HG02610 (cell line): ENCODE measurements around the gene PBX4.
"Not testable (repeated sequence)": the region's sequence is repeated elsewhere in the genome, so short reads cannot be mapped to it uniquely, and the experiment has no call there.

Experiments used
- ATAC-seq: cut with Tn5 transposase; IDR thresholded peaks from one replicate; pipeline ENCODE4 v1.9.1; 2021; ENCODE audit warnings: mild to moderate bottlenecking, moderate library complexity; ENCODE audit not compliant: unreplicated experiment

PBX4 gene, protein sequence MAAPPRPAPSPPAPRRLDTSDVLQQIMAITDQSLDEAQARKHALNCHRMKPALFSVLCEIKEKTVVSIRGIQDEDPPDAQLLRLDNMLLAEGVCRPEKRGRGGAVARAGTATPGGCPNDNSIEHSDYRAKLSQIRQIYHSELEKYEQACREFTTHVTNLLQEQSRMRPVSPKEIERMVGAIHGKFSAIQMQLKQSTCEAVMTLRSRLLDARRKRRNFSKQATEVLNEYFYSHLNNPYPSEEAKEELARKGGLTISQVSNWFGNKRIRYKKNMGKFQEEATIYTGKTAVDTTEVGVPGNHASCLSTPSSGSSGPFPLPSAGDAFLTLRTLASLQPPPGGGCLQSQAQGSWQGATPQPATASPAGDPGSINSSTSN

GRCh38 chr19:19618219-19619051 lies at the start of gene PBX4:
Gene PBX4 (minus strand): TSS chr19:19618687. CDS start chr19:19618629, 58 bp downstream.
- ATAC-seq, result peak; percentile 93

DNA sequence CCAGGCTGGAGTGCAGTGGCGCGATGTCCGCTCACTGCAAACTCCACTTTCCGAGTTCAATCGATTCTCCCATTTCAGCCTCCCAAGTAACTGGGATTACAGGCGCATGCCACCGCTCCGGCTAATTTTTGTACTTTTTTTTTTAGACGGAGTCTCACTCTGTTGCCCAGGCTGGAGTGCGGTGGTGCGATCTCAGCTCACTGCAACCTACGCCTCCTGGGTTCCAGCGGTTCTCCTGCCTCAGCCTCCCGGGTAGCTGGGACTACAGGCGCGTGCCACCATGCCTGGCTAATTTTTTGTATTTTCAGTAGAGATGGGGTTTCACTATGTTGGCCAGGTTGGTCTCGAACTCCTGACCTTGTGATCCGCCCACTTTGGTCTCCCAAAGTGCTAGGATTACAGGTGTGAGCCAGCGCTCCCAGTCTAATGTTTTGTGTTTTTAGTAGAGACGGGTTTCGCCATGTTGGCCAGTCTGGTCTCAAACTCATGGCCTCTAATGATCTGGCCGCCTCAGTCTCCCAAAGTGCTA lies 47.0 kb upstream of the PBX4 start:
- ATAC-seq, result not testable (repeated sequence)

DNA sequence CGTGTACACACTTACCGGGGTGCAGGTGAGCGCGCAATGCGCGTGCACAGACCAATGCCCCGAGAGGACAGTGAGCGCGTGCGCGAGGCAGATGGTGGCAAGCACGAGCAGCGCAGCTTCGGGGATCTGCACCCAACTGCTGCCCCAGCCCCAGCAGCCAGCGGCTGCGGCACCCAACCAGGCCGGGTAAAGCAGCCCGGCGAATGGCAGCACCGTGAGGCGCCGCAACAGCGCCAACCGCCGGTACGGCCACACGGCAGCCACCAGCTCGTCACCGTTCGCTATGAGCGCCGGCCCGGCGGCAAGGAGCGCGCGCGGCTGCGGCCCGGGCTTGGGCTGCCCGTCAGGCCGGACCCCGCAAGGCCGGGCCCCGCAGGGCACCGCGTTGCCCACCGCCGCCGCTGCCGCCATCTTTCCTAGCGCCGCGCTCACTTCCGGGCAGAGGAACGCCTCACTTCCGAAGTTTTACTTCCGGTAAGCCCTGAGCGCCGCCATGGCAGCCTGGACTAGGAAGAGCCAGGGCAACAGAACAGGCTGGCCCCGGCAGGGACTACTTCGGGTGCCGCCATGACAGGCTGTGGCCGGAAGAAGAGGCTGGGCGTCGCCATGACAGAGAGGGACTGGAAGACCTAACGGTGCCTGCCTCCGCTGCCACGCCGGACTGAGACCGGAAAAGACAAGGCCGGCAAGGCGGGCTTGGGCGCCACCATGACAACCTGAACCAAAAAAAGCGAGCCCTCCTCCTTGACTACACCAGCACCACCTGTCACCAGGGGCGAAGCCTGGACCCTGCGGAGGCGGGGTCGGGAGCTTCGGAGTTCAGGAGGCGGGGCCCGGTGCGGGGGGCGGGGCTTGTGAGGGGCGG lies 45.0 kb upstream of the PBX4 start, which contains the start of gene ATP13A1:
Gene ATP13A1 (minus strand): TSS at position 421 of the 865 bp plus-strand sequence. CDS start 10 bp downstream, at position 411.
- ATAC-seq, result peak; percentile 81

- no peak for ATAC-seq
Observed at GRCh38 chr19:19662871-19663255, 44.4 kb upstream of the PBX4 start.

DNA sequence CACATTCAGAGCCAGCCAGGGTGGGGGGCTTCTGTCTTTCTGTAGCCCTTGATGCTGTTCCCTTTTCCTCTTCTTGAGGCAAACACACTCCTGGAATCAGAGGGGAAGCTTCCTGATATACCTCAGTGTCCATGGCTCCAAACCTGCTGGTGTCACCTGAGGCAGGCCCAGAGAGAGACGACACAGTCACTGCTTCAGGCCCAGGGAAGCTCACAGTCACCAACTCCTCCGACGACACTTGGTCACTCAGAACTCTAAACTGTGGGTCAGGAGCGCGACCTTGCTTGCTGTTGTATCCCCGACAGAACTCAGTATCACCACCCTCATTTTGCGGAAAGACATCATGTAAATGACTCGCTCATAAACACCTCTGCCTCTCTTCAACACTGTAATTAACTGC lies 43.9 kb upstream of the PBX4 start:
- no peak for ATAC-seq

- peak; percentile 31 for ATAC-seq
Observed at GRCh38 chr19:19661675-19662251, 43.3 kb upstream of the PBX4 start.

GRCh38 chr19:19661141-19661674 lies 42.7 kb upstream of the PBX4 start:
- ATAC-seq, result no peak

DNA sequence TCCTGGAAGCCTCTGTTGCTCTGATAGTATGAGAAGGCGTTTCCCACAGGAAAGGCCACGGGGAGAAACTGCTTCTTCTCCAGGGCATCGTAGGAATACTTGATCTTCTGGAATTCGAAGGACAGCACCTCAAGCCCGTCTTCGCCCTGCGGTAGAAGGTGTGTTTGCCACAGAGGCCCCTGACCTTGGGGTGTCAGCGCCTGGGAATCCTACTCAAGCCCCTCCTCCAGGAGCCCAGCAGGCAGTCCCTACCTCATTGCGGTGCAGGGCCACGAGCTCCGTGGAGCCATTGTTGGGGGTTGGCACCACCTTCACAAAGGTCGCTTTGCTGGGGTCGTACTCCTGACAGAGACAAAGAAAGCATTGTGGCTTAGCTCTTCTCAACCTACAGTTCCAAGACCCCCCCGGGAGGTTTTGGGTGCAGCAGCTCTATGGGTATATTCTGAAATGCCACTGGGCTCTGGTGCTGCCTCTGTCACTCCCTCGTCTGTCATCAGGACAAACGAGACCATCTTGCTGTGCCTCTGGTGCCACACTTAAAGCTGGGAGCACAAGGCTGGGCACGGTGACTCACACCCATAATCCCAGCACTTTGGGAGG lies 41.3 kb upstream of the PBX4 start:
- no peak for ATAC-seq

DNA sequence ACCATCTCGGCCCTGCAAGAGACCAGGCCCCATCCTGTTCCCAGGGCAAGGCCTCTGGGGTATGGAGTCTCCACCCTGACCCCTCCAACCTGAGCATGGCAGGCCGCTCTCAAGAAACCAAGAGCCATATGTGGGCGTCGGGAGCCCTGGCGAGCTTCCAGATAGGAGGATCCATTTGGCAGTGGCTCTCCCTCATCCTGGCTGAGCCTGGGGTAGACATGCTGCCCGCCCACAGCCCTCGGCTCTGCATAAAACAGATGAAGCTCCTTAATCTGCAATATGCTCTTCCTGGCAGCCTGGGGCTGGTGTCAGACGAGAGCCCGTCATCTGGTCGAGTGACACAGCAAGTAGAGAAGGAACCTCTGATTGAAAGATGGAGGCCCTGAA lies 38.9 kb upstream of the PBX4 start:
- no peak for ATAC-seq

DNA sequence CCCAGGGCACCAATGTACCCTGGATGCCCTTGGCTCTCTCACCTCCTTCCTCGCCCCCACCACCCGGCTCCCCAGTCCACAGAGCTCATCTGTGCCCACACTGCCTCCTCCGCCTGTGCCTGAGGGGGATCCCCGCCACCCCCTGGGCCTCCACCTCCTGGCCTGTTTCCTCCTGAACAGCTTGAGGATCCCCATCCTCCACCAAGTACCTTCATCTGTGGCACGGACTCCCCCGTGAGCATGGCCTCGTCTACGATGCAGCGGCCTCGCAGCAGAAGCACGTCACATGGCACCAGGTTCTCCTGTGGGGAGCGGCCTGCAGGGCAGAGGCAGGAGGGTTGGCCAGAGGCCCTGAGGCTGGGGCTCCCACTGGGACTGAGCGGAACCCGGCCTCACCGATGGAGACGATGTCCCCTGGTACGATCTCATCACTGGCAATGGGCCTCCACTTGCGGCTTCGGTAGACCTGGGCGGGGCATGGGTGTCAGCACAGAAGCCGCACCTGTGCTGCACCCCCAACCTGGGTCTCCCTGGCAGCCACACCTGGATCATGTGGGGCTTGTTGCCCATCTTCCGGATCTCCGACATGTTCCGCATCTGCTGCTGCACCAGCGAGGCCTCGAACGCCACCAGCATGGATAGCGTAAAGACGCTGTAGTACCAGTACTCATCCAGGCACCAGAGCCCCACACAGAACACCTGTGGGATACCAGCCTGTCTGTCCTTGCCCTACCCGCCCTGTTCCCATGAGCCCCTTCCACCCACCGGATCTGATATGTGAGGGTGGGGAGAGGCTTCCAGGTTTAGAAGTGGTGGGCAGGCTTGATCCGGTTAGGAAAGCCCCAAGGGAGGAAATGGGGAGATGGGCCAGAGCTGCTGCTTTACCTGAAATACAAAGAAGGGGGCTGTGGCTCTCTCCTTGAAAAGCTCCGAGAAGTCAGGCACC lies 38.2 kb upstream of the PBX4 start:
- ATAC-seq, result no peak

GRCh38 chr19:19655641-19656343 lies 37.3 kb upstream of the PBX4 start:
- no peak for ATAC-seq

GRCh38 chr19:19655051-19655594 lies 36.6 kb upstream of the PBX4 start:
- no peak for ATAC-seq

DNA sequence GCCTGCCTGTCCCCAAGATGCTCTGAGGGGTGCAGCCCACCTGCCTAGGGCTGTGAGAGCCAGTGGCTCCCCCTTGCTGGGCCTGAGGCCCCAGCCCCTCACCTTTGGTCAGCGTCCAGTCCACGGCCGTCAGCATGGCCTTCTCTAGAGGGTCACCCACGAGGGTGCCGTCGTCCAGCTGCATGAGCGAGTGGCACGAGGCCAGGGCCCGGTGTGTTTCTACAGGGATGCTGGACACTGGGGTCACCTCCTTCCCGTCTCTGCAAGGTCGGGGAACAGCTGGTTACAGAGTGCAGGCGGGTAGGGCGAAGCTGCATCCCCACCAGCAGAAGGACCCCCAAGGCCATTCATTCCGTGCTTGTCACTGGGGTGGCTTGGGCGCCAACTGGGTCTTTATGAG lies 36.0 kb upstream of the PBX4 start:
- ATAC-seq, result no peak

- ATAC-seq, result no peak
Observed at GRCh38 chr19:19653597-19654147, 35.2 kb upstream of the PBX4 start.

DNA sequence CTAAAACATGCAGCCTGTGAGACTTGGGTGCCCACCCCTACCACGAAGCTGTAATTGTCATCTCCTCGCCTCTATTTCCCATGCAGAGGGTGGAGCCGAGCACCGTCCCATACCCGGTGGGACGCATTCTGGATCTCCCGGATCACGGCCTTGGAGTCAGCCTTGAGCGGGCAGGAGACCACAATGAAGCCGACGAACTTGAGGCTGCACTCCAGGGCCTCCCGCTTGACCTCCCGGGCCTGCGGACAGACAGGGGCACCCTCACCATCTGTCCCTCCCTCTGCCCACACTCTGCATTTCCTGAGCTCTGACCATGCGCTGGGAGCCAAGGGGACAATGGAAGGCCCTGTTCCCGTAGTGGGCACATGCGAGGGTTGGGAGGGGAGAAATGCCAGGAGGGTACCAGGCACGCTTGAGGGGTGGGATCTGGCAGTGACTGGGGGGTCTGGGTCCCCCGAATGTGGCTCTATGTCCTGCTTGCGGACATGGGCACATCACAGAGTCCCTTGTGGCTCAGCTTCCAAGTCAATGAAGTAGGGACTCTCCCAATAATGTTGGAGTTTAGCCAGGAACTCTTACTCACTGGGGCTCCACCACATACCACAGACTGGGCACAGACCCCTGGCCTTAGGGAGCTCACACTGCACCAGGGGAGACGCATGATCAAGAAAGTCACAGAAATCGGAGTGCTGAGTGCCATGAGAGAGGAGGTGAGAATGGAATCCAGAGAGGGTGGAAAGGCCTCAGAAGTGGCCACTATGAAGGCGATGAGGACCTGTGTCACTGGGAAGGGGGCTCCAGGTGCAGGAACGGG lies 34.2 kb upstream of the PBX4 start:
- no peak for ATAC-seq

DNA sequence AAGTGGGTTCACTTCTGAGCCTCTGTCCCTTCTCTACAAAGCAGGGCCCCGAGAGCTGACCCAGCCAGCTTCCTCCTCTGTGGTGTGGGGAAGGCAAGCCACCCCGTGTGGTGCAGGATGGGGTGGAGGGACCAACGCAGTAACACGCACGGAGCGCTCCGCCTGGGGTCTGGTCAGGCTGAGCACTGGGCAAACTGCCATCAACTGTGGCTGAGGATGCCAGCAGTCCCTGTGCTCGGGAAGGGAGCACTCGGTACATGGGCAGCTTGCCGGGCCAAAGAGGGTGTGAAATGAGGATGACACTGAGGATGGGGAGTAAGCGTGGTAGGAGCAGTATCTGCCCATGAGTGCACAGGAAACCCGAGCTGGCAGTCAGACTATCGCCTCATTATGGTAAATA lies 32.6 kb upstream of the PBX4 start:
- ATAC-seq, result no peak

- no peak for ATAC-seq
Observed at GRCh38 chr19:19650331-19650730, 31.8 kb upstream of the PBX4 start.
